ENCODE data around the gene SIRT3.
A peak's percentile ranks its signal among the peaks of the same experiment; 100 is the strongest.
"Not testable (repeated sequence)": the region's sequence is repeated elsewhere in the genome, so short reads cannot be mapped to it uniquely, and the experiment has no call there.

SIRT3 gene

DNA sequence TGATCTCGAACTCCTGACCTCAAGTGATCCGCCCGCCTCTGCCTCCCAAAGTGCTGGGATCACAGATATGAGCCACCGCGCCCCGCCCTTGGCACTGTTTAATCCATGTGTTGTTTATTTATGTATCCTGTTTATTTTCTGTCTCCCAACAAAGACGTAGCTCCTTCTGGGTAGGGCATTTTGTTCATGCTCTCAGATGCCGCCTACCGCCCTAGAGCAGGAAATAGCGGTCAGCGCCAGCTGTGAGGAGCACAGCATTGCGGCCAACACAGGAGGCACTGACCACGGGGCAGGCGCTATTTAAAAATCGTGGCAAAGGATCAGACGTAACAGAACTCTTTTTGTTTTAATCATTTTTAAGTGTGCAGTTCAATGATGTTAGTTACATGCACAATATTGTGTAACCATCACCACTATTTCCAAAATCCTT, 32.6 kb upstream of the SIRT3 start:
- not testable (repeated sequence) for H3K27me3 ChIP-seq (ENCODE audit: low read depth, low read length); H3K4me1 ChIP-seq (ENCODE audit: control insufficient read depth in 1 of 2, insufficient read depth in 2 of 2, low read length in 2 of 2); H3K9me3 ChIP-seq (ENCODE audit: control insufficient read depth in 1 of 2, low read length in 2 of 2); H3K36me3 ChIP-seq (ENCODE audit: control insufficient read depth in 1 of 2, insufficient read depth in 2 of 2, low read length in 2 of 2)
- peak overlapping the region; percentile 82 for H3K27ac ChIP-seq (ENCODE audit: low read length)
- H3K4me3 ChIP-seq (ENCODE audit: low read depth in 1 of 2, low read length in 2 of 2): peak overlapping the region in 1 of 2 donors; percentile 31

DNA sequence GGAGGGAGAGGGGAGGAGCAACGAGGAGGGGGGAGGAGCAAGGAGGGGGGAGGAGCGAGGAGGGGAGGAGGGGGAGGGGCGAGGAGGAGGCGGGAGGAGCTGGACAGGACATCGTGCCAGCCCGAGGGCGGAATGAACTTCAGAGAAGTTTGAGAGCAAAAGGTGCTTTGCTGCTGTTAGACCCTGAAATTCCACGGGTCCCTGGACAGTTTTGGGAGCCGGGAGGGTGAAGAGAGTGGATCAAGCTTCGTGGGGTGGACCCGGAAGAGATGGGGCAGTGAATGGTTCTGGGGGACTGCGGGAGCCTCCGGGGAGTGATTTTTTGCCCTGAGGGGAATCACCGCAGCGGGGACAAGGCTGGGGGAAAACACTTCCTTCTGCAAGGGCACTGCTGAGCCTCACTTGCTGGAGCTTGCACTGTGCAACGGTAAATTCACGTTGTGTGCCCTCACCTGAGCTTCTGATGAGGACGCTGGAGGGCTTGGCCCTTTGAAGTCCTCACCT, 31.4 kb upstream of the SIRT3 start:
- Histone ChIP-seq H3K36me3 (ENCODE audit: control insufficient read depth in 1 of 2, insufficient read depth in 2 of 2, low read length in 2 of 2) (no peaks in the 10 kb centered on the region), H3K4me3 (ENCODE audit: low read depth in 1 of 2, low read length in 2 of 2) (peak overlapping the region; percentile 42 to 48), H3K27me3 (ENCODE audit: low read depth, low read length) (no peaks in the 10 kb centered on the region), H3K27ac (ENCODE audit: low read length) (peak overlapping the region; percentile 82), H3K4me1 (ENCODE audit: control insufficient read depth in 1 of 2, insufficient read depth in 2 of 2, low read length in 2 of 2) (peaks cover 0 to 4% of the 10 kb centered on the region in 2 donors), H3K9me3 (ENCODE audit: control insufficient read depth in 1 of 2, low read length in 2 of 2) (no peaks in the 10 kb centered on the region)

DNA sequence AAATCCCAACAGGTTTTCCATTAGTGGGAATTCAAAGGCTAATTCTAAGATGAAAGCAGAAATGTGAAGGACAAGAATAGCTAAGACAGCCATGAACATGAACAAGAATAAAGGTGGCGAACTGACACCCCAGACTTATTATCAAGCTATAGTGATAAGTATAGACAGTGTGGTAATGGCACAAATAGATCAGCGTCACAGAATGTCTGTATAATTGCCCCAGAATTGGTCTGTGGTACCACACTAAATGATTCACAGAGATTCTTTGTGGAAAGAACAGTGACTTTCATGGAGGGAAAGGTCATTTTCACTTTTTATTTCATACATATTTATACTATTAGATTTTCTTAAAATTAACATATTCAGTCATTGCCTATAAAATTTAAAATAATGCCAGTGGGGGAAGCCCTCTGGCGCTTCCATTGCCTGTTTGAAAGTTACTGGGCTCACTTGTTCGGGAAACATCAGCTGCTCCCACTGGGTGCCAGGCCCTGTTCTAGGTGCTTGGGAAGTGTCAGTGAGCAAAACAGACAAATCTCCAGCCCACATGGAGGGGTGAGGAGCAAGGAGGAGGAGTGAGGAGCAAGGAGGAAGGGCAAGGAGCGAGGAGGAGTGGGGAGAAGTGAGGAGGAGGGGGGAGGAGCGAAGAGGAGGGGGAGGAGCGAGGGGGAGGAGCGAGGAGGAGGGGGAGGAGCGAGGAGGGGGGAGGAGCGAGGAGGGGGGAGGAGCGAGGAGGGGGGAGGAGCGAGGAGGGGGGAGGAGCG, 30.7 kb upstream of the SIRT3 start:
- peaks cover 0 to 4% of the 10 kb centered on the region in 2 donors for H3K4me1 ChIP-seq (ENCODE audit: control insufficient read depth in 1 of 2, insufficient read depth in 2 of 2, low read length in 2 of 2)
- no peak overlapping the region for H3K4me3 ChIP-seq (ENCODE audit: low read depth in 1 of 2, low read length in 2 of 2)
- no peaks in the 10 kb centered on the region for H3K27me3 ChIP-seq (ENCODE audit: low read depth, low read length)
- H3K27ac ChIP-seq (ENCODE audit: low read length): no peak overlapping the region
- no peaks in the 10 kb centered on the region for H3K36me3 ChIP-seq (ENCODE audit: control insufficient read depth in 1 of 2, insufficient read depth in 2 of 2, low read length in 2 of 2)
- no peaks in the 10 kb centered on the region for H3K9me3 ChIP-seq (ENCODE audit: control insufficient read depth in 1 of 2, low read length in 2 of 2)

DNA sequence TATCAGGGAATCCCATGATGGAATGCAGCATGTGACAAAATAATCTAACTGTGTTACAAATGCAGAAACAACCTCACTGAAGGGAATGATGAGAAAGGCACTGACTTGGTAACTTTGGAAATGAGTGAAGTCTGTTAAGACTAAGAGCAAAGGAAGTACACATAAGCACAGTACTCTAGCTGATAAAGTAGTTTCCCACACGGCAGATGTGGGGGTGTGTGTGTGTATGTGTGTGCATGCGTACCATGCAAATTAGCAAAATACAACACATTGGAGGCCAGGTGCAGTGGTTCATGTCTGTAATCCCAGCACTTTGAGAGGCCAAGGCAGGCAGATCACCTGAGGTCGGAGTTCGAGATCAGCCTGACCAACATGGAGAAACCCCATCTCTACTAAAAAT, 25.5 kb upstream of the SIRT3 start:
- Histone ChIP-seq H3K4me1 (ENCODE audit: control insufficient read depth in 1 of 2, insufficient read depth in 2 of 2, low read length in 2 of 2) (no peaks in the 10 kb centered on the region), H3K36me3 (ENCODE audit: control insufficient read depth in 1 of 2, insufficient read depth in 2 of 2, low read length in 2 of 2) (no peaks in the 10 kb centered on the region), H3K27me3 (ENCODE audit: low read depth, low read length) (no peaks in the 10 kb centered on the region), H3K9me3 (ENCODE audit: control insufficient read depth in 1 of 2, low read length in 2 of 2) (no peaks in the 10 kb centered on the region), H3K4me3 (ENCODE audit: low read depth in 1 of 2, low read length in 2 of 2) (no peak overlapping the region), H3K27ac (ENCODE audit: low read length) (no peak overlapping the region)

DNA sequence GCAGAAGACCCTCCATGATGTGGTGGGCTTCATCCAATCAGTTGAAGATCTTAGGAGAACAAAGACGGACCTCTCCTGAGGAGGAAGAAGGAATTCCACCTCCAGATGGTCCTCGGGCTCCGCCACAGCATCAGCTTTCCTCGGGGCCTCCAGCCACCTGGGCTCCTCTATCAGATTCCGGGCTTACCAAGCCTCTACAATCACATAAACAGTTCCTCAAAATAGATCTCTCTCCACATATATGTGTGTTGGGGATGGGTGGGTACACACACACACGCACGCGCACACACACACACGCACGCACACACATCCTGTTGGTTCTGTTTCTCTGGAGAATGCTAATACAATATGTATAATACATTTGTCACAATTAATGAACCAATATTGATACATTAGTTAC, 23.3 kb upstream of the SIRT3 start:
- no peak overlapping the region for H3K27ac ChIP-seq (ENCODE audit: low read length)
- H3K9me3 ChIP-seq (ENCODE audit: control insufficient read depth in 1 of 2, low read length in 2 of 2): no peaks in the 10 kb centered on the region
- H3K4me3 ChIP-seq (ENCODE audit: low read depth in 1 of 2, low read length in 2 of 2): no peak overlapping the region
- H3K36me3 ChIP-seq (ENCODE audit: control insufficient read depth in 1 of 2, insufficient read depth in 2 of 2, low read length in 2 of 2): no peaks in the 10 kb centered on the region
- H3K4me1 ChIP-seq (ENCODE audit: control insufficient read depth in 1 of 2, insufficient read depth in 2 of 2, low read length in 2 of 2): no peaks in the 10 kb centered on the region
- no peaks in the 10 kb centered on the region for H3K27me3 ChIP-seq (ENCODE audit: low read depth, low read length)

DNA sequence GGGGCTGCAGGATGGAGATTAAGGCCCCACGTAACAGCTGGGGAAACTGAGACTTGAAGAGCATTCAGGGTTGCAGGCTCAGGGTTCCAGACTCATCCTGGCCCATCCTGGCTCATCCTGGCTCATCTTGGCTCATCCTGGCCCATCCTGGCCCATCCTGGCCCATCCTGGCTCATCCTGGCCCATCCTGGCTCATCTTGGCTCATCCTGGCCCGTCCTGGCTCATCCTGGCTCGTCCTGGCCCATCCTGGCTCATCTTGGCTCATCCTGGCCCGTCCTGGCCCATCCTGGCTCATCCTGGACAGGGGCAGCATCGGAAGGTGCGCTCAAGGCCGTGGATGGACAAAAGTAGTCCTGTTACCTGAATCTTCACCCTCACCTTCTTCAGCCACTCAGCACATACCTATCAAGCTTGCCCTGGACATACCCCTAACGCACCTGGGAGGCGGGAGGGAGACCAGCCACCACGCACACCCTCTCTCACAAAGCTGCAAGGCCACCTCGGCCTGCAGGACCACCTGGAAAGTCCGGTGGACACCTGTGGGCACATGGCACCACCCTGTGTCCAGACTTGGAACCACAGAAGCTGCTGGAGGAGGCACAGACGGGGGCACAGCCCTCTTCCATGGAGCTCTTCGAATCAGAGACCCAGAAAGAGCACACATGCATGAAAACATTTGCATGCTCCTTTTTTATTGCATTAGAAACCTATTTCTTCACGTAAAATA, 21.8 kb upstream of the SIRT3 start:
- Histone ChIP-seq H3K9me3 (ENCODE audit: control insufficient read depth in 1 of 2, low read length in 2 of 2) (no peaks in the 10 kb centered on the region), H3K4me1 (ENCODE audit: control insufficient read depth in 1 of 2, insufficient read depth in 2 of 2, low read length in 2 of 2) (no peaks in the 10 kb centered on the region), H3K27ac (ENCODE audit: low read length) (no peak overlapping the region), H3K27me3 (ENCODE audit: low read depth, low read length) (no peaks in the 10 kb centered on the region), H3K4me3 (ENCODE audit: low read depth in 1 of 2, low read length in 2 of 2) (no peak overlapping the region), H3K36me3 (ENCODE audit: control insufficient read depth in 1 of 2, insufficient read depth in 2 of 2, low read length in 2 of 2) (peaks cover 7 to 8% of the 10 kb centered on the region in 2 donors)

DNA sequence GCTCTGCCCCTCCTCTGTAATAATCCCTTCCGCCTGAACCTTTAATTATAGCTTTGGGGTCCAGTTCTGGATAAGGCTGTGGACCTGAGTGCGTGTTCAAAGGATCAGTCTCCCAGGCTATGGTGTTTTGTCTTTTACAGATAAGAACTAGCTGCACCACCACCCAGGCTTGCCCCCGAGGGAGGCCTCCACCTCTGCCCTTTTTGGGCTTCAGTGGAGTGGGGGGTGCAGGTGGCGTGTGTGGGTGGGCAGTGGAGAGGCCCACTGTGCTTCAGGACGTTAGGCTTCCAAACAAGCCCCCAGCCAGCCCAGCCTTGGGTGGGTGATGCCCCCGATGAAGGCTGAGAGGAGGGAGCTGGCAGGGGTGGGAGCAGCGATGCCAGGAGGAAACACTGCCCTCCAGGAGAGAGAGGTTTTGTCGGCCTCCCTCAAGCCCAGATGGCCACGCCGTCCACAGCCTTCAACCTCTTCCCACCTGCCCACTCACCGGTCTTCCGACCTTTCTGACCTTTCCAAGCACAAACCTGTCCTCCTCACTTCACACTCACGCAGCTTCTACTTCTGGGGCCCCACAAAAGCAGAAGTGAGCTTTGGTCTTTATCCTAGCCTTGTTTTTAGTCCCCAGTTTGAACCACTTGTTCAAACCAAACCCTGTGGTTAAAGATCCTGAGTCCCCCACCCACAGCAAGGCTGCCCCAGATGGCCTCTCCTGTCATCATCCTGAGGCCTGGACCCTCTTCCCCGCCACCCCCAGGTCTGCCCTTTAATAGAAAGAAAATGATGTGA, 21.0 kb upstream of the SIRT3 start:
- H3K4me3 ChIP-seq (ENCODE audit: low read depth in 1 of 2, low read length in 2 of 2): no peak overlapping the region
- no peak overlapping the region for H3K27ac ChIP-seq (ENCODE audit: low read length)
- H3K27me3 ChIP-seq (ENCODE audit: low read depth, low read length): no peaks in the 10 kb centered on the region
- no peaks in the 10 kb centered on the region for H3K4me1 ChIP-seq (ENCODE audit: control insufficient read depth in 1 of 2, insufficient read depth in 2 of 2, low read length in 2 of 2)
- H3K36me3 ChIP-seq (ENCODE audit: control insufficient read depth in 1 of 2, insufficient read depth in 2 of 2, low read length in 2 of 2): peaks cover 12 to 16% of the 10 kb centered on the region in 2 donors
- H3K9me3 ChIP-seq (ENCODE audit: control insufficient read depth in 1 of 2, low read length in 2 of 2): no peaks in the 10 kb centered on the region

DNA sequence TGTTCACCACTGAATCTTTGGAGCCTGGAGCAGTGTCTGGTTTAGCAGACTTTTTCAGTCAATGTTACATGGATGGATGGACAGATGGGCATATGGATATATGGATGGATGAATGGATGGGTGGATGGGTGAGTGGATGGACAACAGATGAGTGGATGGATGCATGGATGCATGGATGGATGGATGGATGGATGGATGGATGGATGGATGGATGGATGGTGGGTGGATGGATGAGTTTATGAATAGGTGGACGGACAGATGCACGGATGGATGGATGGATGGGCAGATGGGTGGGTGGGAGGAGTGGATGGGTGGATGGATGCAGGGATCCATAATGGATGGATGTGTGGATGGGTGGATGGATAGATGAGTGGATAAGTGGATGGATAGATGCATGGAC, 19.7 kb upstream of the SIRT3 start:
- Histone ChIP-seq H3K4me3 (ENCODE audit: low read depth in 1 of 2, low read length in 2 of 2) (no peak overlapping the region), H3K27ac (ENCODE audit: low read length) (no peak overlapping the region), H3K9me3 (ENCODE audit: control insufficient read depth in 1 of 2, low read length in 2 of 2) (no peaks in the 10 kb centered on the region), H3K36me3 (ENCODE audit: control insufficient read depth in 1 of 2, insufficient read depth in 2 of 2, low read length in 2 of 2) (peaks cover 20 to 29% of the 10 kb centered on the region in 2 donors), H3K27me3 (ENCODE audit: low read depth, low read length) (no peaks in the 10 kb centered on the region), H3K4me1 (ENCODE audit: control insufficient read depth in 1 of 2, insufficient read depth in 2 of 2, low read length in 2 of 2) (no peaks in the 10 kb centered on the region)

DNA sequence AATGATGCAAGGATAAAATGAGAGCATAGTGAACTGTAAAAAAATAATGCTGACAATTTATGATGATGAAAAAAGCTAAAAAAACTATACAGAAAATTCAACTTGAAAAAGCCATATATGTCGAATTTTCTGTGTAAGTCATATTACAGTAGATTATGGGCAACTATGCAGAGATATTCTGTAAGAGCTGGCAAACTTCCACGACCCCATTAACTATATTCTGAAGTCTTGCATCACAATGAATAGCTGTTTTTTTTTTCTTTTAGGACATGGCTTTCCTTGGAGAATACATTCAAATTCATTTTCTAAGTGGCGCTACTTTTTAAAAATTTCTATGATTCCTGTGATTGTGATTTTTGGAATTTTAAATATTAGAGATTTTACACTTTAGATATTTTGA, 19.0 kb upstream of the SIRT3 start:
- Histone ChIP-seq H3K27me3 (ENCODE audit: low read depth, low read length) (no peaks in the 10 kb centered on the region), H3K4me3 (ENCODE audit: low read depth in 1 of 2, low read length in 2 of 2) (no peak overlapping the region), H3K27ac (ENCODE audit: low read length) (no peak overlapping the region), H3K9me3 (ENCODE audit: control insufficient read depth in 1 of 2, low read length in 2 of 2) (no peaks in the 10 kb centered on the region), H3K4me1 (ENCODE audit: control insufficient read depth in 1 of 2, insufficient read depth in 2 of 2, low read length in 2 of 2) (no peaks in the 10 kb centered on the region), H3K36me3 (ENCODE audit: control insufficient read depth in 1 of 2, insufficient read depth in 2 of 2, low read length in 2 of 2) (peaks cover 25 to 33% of the 10 kb centered on the region in 2 donors)

DNA sequence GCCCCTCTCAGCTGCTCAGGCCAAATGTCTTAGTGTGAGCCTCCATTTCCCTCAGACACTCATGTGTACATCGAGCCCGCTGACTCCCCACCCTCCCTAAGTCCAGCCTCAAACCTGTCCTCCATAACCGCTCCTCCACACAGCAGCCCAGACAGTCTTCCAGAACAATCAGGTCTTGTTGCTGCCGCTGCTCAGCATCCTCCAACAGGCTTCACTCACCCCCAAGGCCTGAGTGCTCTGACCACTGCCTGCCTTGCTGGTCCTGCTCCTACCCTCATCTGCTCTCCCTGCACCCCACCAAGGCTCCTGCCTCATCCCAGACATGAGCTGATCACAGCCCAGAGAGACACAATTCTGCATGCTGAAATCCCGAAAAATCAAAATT, 17.7 kb upstream of the SIRT3 start:
- H3K4me3 ChIP-seq (ENCODE audit: low read depth in 1 of 2, low read length in 2 of 2): no peak overlapping the region
- H3K27me3 ChIP-seq (ENCODE audit: low read depth, low read length): no peaks in the 10 kb centered on the region
- H3K27ac ChIP-seq (ENCODE audit: low read length): no peak overlapping the region
- no peaks in the 10 kb centered on the region for H3K9me3 ChIP-seq (ENCODE audit: control insufficient read depth in 1 of 2, low read length in 2 of 2)
- no peaks in the 10 kb centered on the region for H3K4me1 ChIP-seq (ENCODE audit: control insufficient read depth in 1 of 2, insufficient read depth in 2 of 2, low read length in 2 of 2)
- H3K36me3 ChIP-seq (ENCODE audit: control insufficient read depth in 1 of 2, insufficient read depth in 2 of 2, low read length in 2 of 2): peaks cover 29 to 45% of the 10 kb centered on the region in 2 donors
